Suprapubic skin (tissue), 4 donors: ENCODE results near the gene TMEM30A. TPM values are rescaled to one million over a fixed set of nuclear protein-coding genes. Genes with fewer than 3 reads are reported as not detected.

Experiments used
- DNase-seq, 2 donors: peaks; one replicate each; pipeline ENCODE4 v3.0.0-alpha.2; 2019; ENCODE audit warnings: low spot score in 2 of 2
- H3K27ac ChIP-seq: fragments of 200-600 bp; sonication (generic); one replicate; pipeline ENCODE4 v1.5.1; 2019
- H3K27me3 ChIP-seq: fragments of 200-600 bp; sonication (generic); one replicate; pipeline ENCODE4 v1.5.1; 2019
- H3K36me3 ChIP-seq: fragments of 200-600 bp; sonication (generic); one replicate; pipeline ENCODE4 v1.5.1; 2019
- H3K4me1 ChIP-seq: fragments of 200-600 bp; sonication (generic); one replicate; pipeline ENCODE4 v1.5.1; 2019
- H3K4me3 ChIP-seq: fragments of 200-600 bp; sonication (generic); one replicate; pipeline ENCODE4 v1.5.1; 2019; ENCODE audit warnings: mild to moderate bottlenecking
- H3K9me3 ChIP-seq: fragments of 200-600 bp; sonication (generic); one replicate; pipeline ENCODE4 v1.5.1; 2019
- EP300 ChIP-seq: sonication (generic); formaldehyde crosslinking; IDR thresholded peaks from one replicate; pipeline ENCODE4 v1.6.1; 2017; ENCODE audit warnings: antibody characterized with exemption
- POLR2A ChIP-seq, 2 donors: fragments of 450-650 bp; IDR thresholded peaks; one replicate each; pipeline ENCODE4 v1.6.1; 2017; ENCODE audit warnings: antibody characterized with exemption in 2 of 2, mild to moderate bottlenecking in 2 of 2, moderate library complexity in 2 of 2
- POLR2AphosphoS5 ChIP-seq, 3 donors: sonication (generic); formaldehyde crosslinking; IDR thresholded peaks; one replicate each; pipeline ENCODE4 v1.6.1; 2017; ENCODE audit warnings: antibody characterized with exemption in 3 of 3
- WGBS: methylation state at CpG from one replicate; pipeline ENCODE4 v1.1.5; 2018; 5-methylcytosine and 5-hydroxymethylcytosine counted together
- total RNA-seq, 4 donors: library from RNA; depleted of rRNA; stranded (reverse); fragments of >200 nt; gene quantifications; one replicate each; pipeline ENCODE4 v1.1.0, GENCODE V29; 2016
- TF ChIP-seq, protein P1 (sequence below), 2 donors: fragments of 200-600 bp in 1 of 2; fragments of 450-650 bp in 1 of 2; sonication (generic) in 1 of 2; IDR thresholded peaks; one replicate each; pipeline ENCODE4 v1.5.1; 2016 to 2019; ENCODE audit warnings: antibody characterized with exemption in 2 of 2, mild to moderate bottlenecking in 1 of 2, moderate library complexity in 1 of 2

TMEM30A gene
- total RNA-seq, 4 donors from 2014 or later: 30.5 to 50.0 (median 38.2) TPM

- no peak for TF ChIP-seq POLR2AphosphoS5 (IDR thresholded peaks at IDR 0.05)
- TF ChIP-seq, protein P1, sequence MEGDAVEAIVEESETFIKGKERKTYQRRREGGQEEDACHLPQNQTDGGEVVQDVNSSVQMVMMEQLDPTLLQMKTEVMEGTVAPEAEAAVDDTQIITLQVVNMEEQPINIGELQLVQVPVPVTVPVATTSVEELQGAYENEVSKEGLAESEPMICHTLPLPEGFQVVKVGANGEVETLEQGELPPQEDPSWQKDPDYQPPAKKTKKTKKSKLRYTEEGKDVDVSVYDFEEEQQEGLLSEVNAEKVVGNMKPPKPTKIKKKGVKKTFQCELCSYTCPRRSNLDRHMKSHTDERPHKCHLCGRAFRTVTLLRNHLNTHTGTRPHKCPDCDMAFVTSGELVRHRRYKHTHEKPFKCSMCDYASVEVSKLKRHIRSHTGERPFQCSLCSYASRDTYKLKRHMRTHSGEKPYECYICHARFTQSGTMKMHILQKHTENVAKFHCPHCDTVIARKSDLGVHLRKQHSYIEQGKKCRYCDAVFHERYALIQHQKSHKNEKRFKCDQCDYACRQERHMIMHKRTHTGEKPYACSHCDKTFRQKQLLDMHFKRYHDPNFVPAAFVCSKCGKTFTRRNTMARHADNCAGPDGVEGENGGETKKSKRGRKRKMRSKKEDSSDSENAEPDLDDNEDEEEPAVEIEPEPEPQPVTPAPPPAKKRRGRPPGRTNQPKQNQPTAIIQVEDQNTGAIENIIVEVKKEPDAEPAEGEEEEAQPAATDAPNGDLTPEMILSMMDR (IDR thresholded peaks at IDR 0.05): peak; percentile 76
- Histone ChIP-seq H3K9me3 (no peaks in the 10 kb centered on the region), H3K27me3 (peaks cover 34% of the 10 kb centered on the region), H3K4me1 (peaks cover 57% of the 10 kb centered on the region), H3K27ac (peak overlapping the region; percentile 89), H3K36me3 (no peaks in the 10 kb centered on the region), H3K4me3 (peak overlapping the region; percentile 71)
- DNase-seq: peak; percentile 91 to 93
- 4% methylated on average over 32 of the region's 33 CpGs for WGBS
Observed at GRCh38 chr6:75208298-75209183, 76.1 kb downstream of the TMEM30A start.

GRCh38 chr6:75206576-75207342 is 77.8 kb downstream of the TMEM30A start:
- Histone ChIP-seq H3K36me3 (no peaks in the 10 kb centered on the region), H3K27me3 (peaks cover 41% of the 10 kb centered on the region), H3K4me3 (peak overlapping the region; percentile 71), H3K4me1 (peaks cover 69% of the 10 kb centered on the region), H3K9me3 (no peaks in the 10 kb centered on the region), H3K27ac (peak overlapping the region; percentile 89)
- DNase-seq: no peak
- TF ChIP-seq EP300 (no peak), POLR2AphosphoS5 (IDR thresholded peaks at IDR 0.05) (no peak), POLR2A (IDR thresholded peaks at IDR 0.05) (no peak)
- TF ChIP-seq, protein P1 (IDR thresholded peaks at IDR 0.05): no peak
- WGBS: 31% methylated on average over 35 of the region's 35 CpGs

GRCh38 chr6:75205776-75206575 is 78.6 kb downstream of the TMEM30A start, which contains the start of gene COL12A1:
COL12A1 (minus strand) TSS chr6:75206053; CDS start chr6:75202792, 3,261 bp downstream.
- WGBS: under 1% methylated on average over 53 of the region's 64 CpGs
- Histone ChIP-seq H3K9me3 (no peaks in the 10 kb centered on the region), H3K27ac (peak within 1 kb of the TSS; percentile 89), H3K27me3 (peaks cover 42% of the 10 kb centered on the region), H3K4me3 (peak within 1 kb of the TSS; percentile 71), H3K36me3 (no peaks in the 10 kb centered on the region), H3K4me1 (peaks cover 70% of the 10 kb centered on the region)
- TF ChIP-seq POLR2AphosphoS5 (IDR thresholded peaks at IDR 0.05) (peak; percentile 3 to 63 (median 35)), POLR2A (IDR thresholded peaks at IDR 0.05) (peak; percentile 23 to 85), EP300 (no peak)
- TF ChIP-seq, protein P1 (IDR thresholded peaks at IDR 0.05): peak in 1 of 2 donors; percentile 5
- peak; percentile 96 to 97 for DNase-seq

- Histone ChIP-seq H3K36me3 (no peaks in the 10 kb centered on the region), H3K27me3 (peaks cover 42% of the 10 kb centered on the region), H3K27ac (peak overlapping the region; percentile 89), H3K9me3 (no peaks in the 10 kb centered on the region), H3K4me3 (peak overlapping the region; percentile 71), H3K4me1 (peaks cover 70% of the 10 kb centered on the region)
- TF ChIP-seq POLR2A (IDR thresholded peaks at IDR 0.05): peak in 1 of 2 donors; percentile 30
- TF ChIP-seq POLR2AphosphoS5 (IDR thresholded peaks at IDR 0.05): no peak
- DNase-seq: peak; percentile 78 to 82
- under 1% methylated on average over 42 of the region's 47 CpGs for WGBS
Observed at GRCh38 chr6:75204959-75205775, 79.4 kb downstream of the TMEM30A start.
